ENCODE results near the gene CLDND2.

CLDND2 gene

DNA sequence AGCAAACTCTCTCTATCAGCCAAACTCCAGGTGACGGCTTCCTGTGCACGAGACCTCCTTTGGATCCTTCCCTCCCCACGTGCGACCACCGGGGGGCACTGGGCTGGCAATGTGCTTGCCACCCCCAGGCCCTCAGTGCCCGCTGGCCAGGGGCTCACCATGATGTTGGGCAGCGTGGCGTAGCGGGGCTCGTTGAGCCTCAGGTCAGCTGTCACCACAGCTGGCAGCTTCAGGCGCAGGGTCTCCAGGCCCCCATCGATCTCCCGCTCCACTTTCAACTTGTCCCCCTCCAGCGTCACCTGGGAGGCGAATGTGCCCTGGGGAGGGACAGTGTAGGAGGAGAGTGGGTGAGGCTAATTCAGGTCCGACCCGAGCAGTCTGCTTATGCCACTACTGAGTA lies 22.1 kb downstream of the CLDND2 start:
- no peaks in the 10 kb centered on the region for H4K20me1 ChIP-seq (ENCODE audit: low read depth, low read length)
- H3K4me3 ChIP-seq (ENCODE audit: insufficient read depth, low read length, poor library complexity, severe bottlenecking): no peak overlapping the region
- H3K9ac ChIP-seq (ENCODE audit: low read length): no peak overlapping the region
- H3K9me2 ChIP-seq (replicated peaks; ENCODE audit: insufficient read depth, low read length): no peaks in the 10 kb centered on the region
- H2AFZ ChIP-seq (ENCODE audit: low read depth, low read length, severe bottlenecking): no peak overlapping the region
- no peaks in the 10 kb centered on the region for H3K9me3 ChIP-seq (ENCODE audit: insufficient read depth, low read length)
- H3K4me2 ChIP-seq (ENCODE audit: low read depth, low read length, poor library complexity, severe bottlenecking): no peak overlapping the region
- no peaks in the 10 kb centered on the region for H3K27me3 ChIP-seq (ENCODE audit: low read length)
- H3K79me2 ChIP-seq (ENCODE audit: insufficient read depth, low read length): no peaks in the 10 kb centered on the region
- no peak overlapping the region for H3K27ac ChIP-seq (ENCODE audit: low read depth, low read length)
- TF ChIP-seq, protein P1, sequence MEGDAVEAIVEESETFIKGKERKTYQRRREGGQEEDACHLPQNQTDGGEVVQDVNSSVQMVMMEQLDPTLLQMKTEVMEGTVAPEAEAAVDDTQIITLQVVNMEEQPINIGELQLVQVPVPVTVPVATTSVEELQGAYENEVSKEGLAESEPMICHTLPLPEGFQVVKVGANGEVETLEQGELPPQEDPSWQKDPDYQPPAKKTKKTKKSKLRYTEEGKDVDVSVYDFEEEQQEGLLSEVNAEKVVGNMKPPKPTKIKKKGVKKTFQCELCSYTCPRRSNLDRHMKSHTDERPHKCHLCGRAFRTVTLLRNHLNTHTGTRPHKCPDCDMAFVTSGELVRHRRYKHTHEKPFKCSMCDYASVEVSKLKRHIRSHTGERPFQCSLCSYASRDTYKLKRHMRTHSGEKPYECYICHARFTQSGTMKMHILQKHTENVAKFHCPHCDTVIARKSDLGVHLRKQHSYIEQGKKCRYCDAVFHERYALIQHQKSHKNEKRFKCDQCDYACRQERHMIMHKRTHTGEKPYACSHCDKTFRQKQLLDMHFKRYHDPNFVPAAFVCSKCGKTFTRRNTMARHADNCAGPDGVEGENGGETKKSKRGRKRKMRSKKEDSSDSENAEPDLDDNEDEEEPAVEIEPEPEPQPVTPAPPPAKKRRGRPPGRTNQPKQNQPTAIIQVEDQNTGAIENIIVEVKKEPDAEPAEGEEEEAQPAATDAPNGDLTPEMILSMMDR (IDR thresholded peaks at IDR 0.05; ENCODE audit: insufficient read depth, low read length, poor library complexity, severe bottlenecking): no peak
- TF ChIP-seq EZH2phosphoT487 (conservative IDR thresholded peaks at IDR 0.05; ENCODE audit: low read length): no peak
- H3F3A ChIP-seq (ENCODE audit: insufficient read depth): no peaks in the 10 kb centered on the region
- H3K36me3 ChIP-seq (ENCODE audit: low read length): no peaks in the 10 kb centered on the region; the same call in 1 of the 2 replicates

- Histone ChIP-seq H3K36me3 (ENCODE audit: low read length) (no peaks in the 10 kb centered on the region; the same call in 1 of the 2 replicates), H3K9me2 (replicated peaks; ENCODE audit: insufficient read depth, low read length) (no peaks in the 10 kb centered on the region), H3K27me3 (ENCODE audit: low read length) (no peaks in the 10 kb centered on the region), H3K4me3 (ENCODE audit: insufficient read depth, low read length, poor library complexity, severe bottlenecking) (no peak overlapping the region), H3F3A (ENCODE audit: insufficient read depth) (no peaks in the 10 kb centered on the region), H3K27ac (ENCODE audit: low read depth, low read length) (no peak overlapping the region), H4K20me1 (ENCODE audit: low read depth, low read length) (no peaks in the 10 kb centered on the region), H3K9ac (ENCODE audit: low read length) (no peak overlapping the region), H3K9me3 (ENCODE audit: insufficient read depth, low read length) (no peaks in the 10 kb centered on the region), H3K4me2 (ENCODE audit: low read depth, low read length, poor library complexity, severe bottlenecking) (no peak overlapping the region), H3K79me2 (ENCODE audit: insufficient read depth, low read length) (no peaks in the 10 kb centered on the region), H2AFZ (ENCODE audit: low read depth, low read length, severe bottlenecking) (no peak overlapping the region)
- no peak for TF ChIP-seq EZH2phosphoT487 (conservative IDR thresholded peaks at IDR 0.05; ENCODE audit: low read length)
- TF ChIP-seq, protein P1 (IDR thresholded peaks at IDR 0.05; ENCODE audit: insufficient read depth, low read length, poor library complexity, severe bottlenecking): no peak
These were observed 23.7 kb downstream of the CLDND2 start for GRCh38 chr19:51345076-51345620.

GRCh38 chr19:51342631-51343569 lies 25.9 kb downstream of the CLDND2 start:
- Histone ChIP-seq H3K9me2 (replicated peaks; ENCODE audit: insufficient read depth, low read length) (no peaks in the 10 kb centered on the region), H3K9me3 (ENCODE audit: insufficient read depth, low read length) (no peaks in the 10 kb centered on the region), H3K79me2 (ENCODE audit: insufficient read depth, low read length) (no peaks in the 10 kb centered on the region), H3K36me3 (ENCODE audit: low read length) (no peaks in the 10 kb centered on the region), H3K9ac (ENCODE audit: low read length) (no peak overlapping the region), H2AFZ (ENCODE audit: low read depth, low read length, severe bottlenecking) (no peak overlapping the region), H3K27ac (ENCODE audit: low read depth, low read length) (no peak overlapping the region), H3K4me2 (ENCODE audit: low read depth, low read length, poor library complexity, severe bottlenecking) (no peak overlapping the region), H3F3A (ENCODE audit: insufficient read depth) (no peaks in the 10 kb centered on the region), H4K20me1 (ENCODE audit: low read depth, low read length) (no peaks in the 10 kb centered on the region), H3K4me3 (ENCODE audit: insufficient read depth, low read length, poor library complexity, severe bottlenecking) (no peak overlapping the region), H3K27me3 (ENCODE audit: low read length) (no peaks in the 10 kb centered on the region)
- TF ChIP-seq EZH2phosphoT487 (conservative IDR thresholded peaks at IDR 0.05; ENCODE audit: low read length): no peak
- TF ChIP-seq, protein P1 (IDR thresholded peaks at IDR 0.05; ENCODE audit: insufficient read depth, low read length, poor library complexity, severe bottlenecking): no peak
